NT2/D1 (cell line): ENCODE results near the gene NRM.

Experiments used
- SUZ12 ChIP-seq: IDR thresholded peaks from 2 replicates; pipeline ENCODE4 v1.6.1; 2011; ENCODE audit not compliant: insufficient read length, insufficient read depth; ENCODE audit errors: extremely low read depth
- ZNF274 ChIP-seq: IDR thresholded peaks from 2 replicates; pipeline ENCODE4 v1.6.1; 2011; ENCODE audit warnings: mild to moderate bottlenecking, low read depth, low read length

DNA sequence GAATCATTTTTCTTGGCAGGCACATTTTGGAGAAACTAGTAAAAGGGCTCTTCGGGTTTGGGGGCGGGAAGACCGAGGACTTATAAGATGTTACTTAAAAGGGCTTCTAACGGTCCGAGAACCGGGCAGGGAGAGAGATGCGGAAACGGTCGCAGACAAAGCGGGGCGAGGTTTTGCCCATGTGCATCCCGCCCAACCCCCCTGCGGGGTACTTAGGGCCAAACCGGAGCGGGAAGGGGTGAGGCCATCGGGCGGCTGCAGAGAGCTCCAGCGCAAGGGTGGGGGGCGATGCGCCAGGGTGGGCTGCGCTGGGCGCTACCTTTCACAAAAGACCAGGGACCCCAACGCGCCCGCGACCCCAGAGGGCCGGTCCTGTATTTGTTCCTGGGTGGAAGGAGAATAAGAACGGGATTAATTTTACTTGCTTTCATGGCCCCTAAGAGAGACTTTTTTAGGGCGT, 30.0 kb upstream of the NRM start:
- TF ChIP-seq ZNF274: no peak
- no peak for TF ChIP-seq SUZ12
